Measurements from ENCODE around the gene PALM2AKAP2. TPM values are rescaled to one million over a fixed set of nuclear protein-coding genes. Genes with fewer than 3 reads are reported as not detected.

The PALM2AKAP2 gene
- total RNA-seq, 2 experiments from 2014 or later: not detected

GRCh38 chr9:109789556-109789955 lies 9.6 kb downstream of the PALM2AKAP2 start:
- BruUV-seq (replicated peaks): no TSS peak
- ChIA-PET CTCF (ENCODE audit: unreplicated experiment) (no interaction called here), POLR2A (interaction anchor here (0.6 kb wide), 1 partner anchor 664 kb away, joined by 3 read pairs; no protein-coding TSS in a partner anchor)
- H3K4me1 ChIP-seq (ENCODE audit: insufficient read depth, low read length, poor library complexity, severe bottlenecking): no peaks in the 10 kb centered on the region
- no peak for TF ChIP-seq CTCF (conservative IDR thresholded peaks at IDR 0.05; ENCODE audit: low read length)
- H4K20me1 ChIP-seq (ENCODE audit: insufficient read depth, low read length): no peaks in the 10 kb centered on the region
- DNase-seq (ENCODE audit: low spot score): no peak
- H2AFZ ChIP-seq (ENCODE audit: low read length): no peak overlapping the region
- no peaks in the 10 kb centered on the region for H3K9me3 ChIP-seq (ENCODE audit: low read length)
- H3K9me2 ChIP-seq (ENCODE audit: insufficient read depth, low read length): no peaks in the 10 kb centered on the region
- no peak overlapping the region for H3K4me3 ChIP-seq (ENCODE audit: low read depth, low read length, poor library complexity, severe bottlenecking)
- no peak overlapping the region for H3K4me2 ChIP-seq (ENCODE audit: low read length)
- intact Hi-C loops (cut with micrococcal nuclease; ENCODE audit: unreplicated experiment): no loop called here
- H3K36me3 ChIP-seq (ENCODE audit: insufficient read depth, low read length): no peaks in the 10 kb centered on the region
- H3K79me2 ChIP-seq (ENCODE audit: insufficient read depth, low read depth, low read length): no peaks in the 10 kb centered on the region
- H3K27ac ChIP-seq (ENCODE audit: low read depth, low read length, poor library complexity, severe bottlenecking): no peak overlapping the region

GRCh38 chr9:109789971-109790370 lies 10.0 kb downstream of the PALM2AKAP2 start:
- Histone ChIP-seq H2AFZ (ENCODE audit: low read length) (no peak overlapping the region), H3K79me2 (ENCODE audit: insufficient read depth, low read depth, low read length) (no peaks in the 10 kb centered on the region), H4K20me1 (ENCODE audit: insufficient read depth, low read length) (no peaks in the 10 kb centered on the region), H3K9me2 (ENCODE audit: insufficient read depth, low read length) (no peaks in the 10 kb centered on the region), H3K4me3 (ENCODE audit: low read depth, low read length, poor library complexity, severe bottlenecking) (no peak overlapping the region), H3K4me2 (ENCODE audit: low read length) (no peak overlapping the region), H3K36me3 (ENCODE audit: insufficient read depth, low read length) (no peaks in the 10 kb centered on the region), H3K27ac (ENCODE audit: low read depth, low read length, poor library complexity, severe bottlenecking) (no peak overlapping the region), H3K9me3 (ENCODE audit: low read length) (no peaks in the 10 kb centered on the region), H3K4me1 (ENCODE audit: insufficient read depth, low read length, poor library complexity, severe bottlenecking) (no peaks in the 10 kb centered on the region)
- CTCF ChIA-PET (ENCODE audit: unreplicated experiment): no interaction called here
- intact Hi-C loops (cut with micrococcal nuclease; ENCODE audit: unreplicated experiment): no loop called here
- TF ChIP-seq CTCF (conservative IDR thresholded peaks at IDR 0.05; ENCODE audit: low read length) (no peak), EZH2phosphoT487 (IDR thresholded peaks at IDR 0.05; ENCODE audit: borderline replicate concordance, low read depth, low read length) (no peak)
- DNase-seq (ENCODE audit: low spot score): no peak
- POLR2A ChIA-PET: interaction anchor here (0.6 kb wide), 1 partner anchor 664 kb away, joined by 3 read pairs; no protein-coding TSS in a partner anchor
- no TSS peak for BruUV-seq (replicated peaks)

- Histone ChIP-seq H3K9me3 (ENCODE audit: low read length) (no peaks in the 10 kb centered on the region), H3K36me3 (ENCODE audit: insufficient read depth, low read length) (no peaks in the 10 kb centered on the region), H3K4me2 (ENCODE audit: low read length) (no peak overlapping the region), H3K9me2 (ENCODE audit: insufficient read depth, low read length) (no peaks in the 10 kb centered on the region), H3K4me3 (ENCODE audit: low read depth, low read length, poor library complexity, severe bottlenecking) (no peak overlapping the region), H3K4me1 (ENCODE audit: insufficient read depth, low read length, poor library complexity, severe bottlenecking) (no peaks in the 10 kb centered on the region), H3K79me2 (ENCODE audit: insufficient read depth, low read depth, low read length) (no peaks in the 10 kb centered on the region), H2AFZ (ENCODE audit: low read length) (no peak overlapping the region), H3K27ac (ENCODE audit: low read depth, low read length, poor library complexity, severe bottlenecking) (no peak overlapping the region), H4K20me1 (ENCODE audit: insufficient read depth, low read length) (no peaks in the 10 kb centered on the region)
- BruUV-seq (replicated peaks): no TSS peak
- intact Hi-C loops (cut with micrococcal nuclease; ENCODE audit: unreplicated experiment): no loop called here
- no peak for TF ChIP-seq EZH2phosphoT487 (IDR thresholded peaks at IDR 0.05; ENCODE audit: borderline replicate concordance, low read depth, low read length)
- no peak for TF ChIP-seq CTCF (conservative IDR thresholded peaks at IDR 0.05; ENCODE audit: low read length)
- ChIA-PET POLR2A (no interaction called here), CTCF (ENCODE audit: unreplicated experiment) (no interaction called here)
- no peak for DNase-seq (ENCODE audit: low spot score)
Observed at GRCh38 chr9:109791003-109791677, 11.1 kb downstream of the PALM2AKAP2 start.

Measured in OCI-LY7 (cell line).